Gastrocnemius medialis (tissue), 4 donors: Measurements from ENCODE around the gene USP28.

Experiments
- POLR2A ChIP-seq, 2 donors: fragments of 450-650 bp; IDR thresholded peaks; one replicate each; pipeline ENCODE4 v1.6.1; 2017; ENCODE audit warnings: antibody characterized with exemption in 2 of 2, mild to moderate bottlenecking in 2 of 2, moderate library complexity in 2 of 2
- TF ChIP-seq, protein P1 (sequence below), 5 experiments: fragments of 450-650 bp in 3 of 5; fragments of 200-600 bp in 2 of 5; sonication (generic) in 2 of 5; IDR thresholded peaks in 4 of 5; conservative IDR thresholded peaks in 1 of 5; 1 replicate in 4 of 5; 2 replicates in 1 of 5; pipeline ENCODE4 v1.5.1; 2016 to 2019; ENCODE audit warnings: antibody characterized with exemption in 5 of 5, mild to moderate bottlenecking in 3 of 5, moderate library complexity in 3 of 5

DNA sequence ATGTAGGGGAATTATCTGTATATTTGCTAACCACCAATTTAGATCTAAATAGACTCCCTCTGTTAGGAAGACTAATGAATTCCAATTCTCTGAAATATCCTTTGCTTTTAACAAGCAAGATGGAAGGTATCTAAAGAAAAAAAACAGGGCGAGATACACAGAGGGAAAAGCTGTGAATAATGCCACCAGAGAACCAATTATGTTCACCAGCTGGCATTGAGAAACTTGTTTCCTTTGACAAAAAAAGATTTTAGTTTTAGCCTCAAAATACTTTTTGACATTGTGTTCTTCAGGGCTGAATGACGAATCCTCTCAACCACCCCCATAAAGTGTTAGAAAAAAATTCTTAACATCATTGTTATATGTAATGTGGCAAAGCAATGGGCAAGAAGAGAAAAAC lies 48.2 kb upstream of the USP28 start:
- no peak for TF ChIP-seq POLR2A (IDR thresholded peaks at IDR 0.05)
- TF ChIP-seq, protein P1, sequence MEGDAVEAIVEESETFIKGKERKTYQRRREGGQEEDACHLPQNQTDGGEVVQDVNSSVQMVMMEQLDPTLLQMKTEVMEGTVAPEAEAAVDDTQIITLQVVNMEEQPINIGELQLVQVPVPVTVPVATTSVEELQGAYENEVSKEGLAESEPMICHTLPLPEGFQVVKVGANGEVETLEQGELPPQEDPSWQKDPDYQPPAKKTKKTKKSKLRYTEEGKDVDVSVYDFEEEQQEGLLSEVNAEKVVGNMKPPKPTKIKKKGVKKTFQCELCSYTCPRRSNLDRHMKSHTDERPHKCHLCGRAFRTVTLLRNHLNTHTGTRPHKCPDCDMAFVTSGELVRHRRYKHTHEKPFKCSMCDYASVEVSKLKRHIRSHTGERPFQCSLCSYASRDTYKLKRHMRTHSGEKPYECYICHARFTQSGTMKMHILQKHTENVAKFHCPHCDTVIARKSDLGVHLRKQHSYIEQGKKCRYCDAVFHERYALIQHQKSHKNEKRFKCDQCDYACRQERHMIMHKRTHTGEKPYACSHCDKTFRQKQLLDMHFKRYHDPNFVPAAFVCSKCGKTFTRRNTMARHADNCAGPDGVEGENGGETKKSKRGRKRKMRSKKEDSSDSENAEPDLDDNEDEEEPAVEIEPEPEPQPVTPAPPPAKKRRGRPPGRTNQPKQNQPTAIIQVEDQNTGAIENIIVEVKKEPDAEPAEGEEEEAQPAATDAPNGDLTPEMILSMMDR (IDR thresholded peaks at IDR 0.05 in 4 of 5, conservative IDR thresholded peaks at IDR 0.05 in 1 of 5) = no peak
